K562 (cell line): ENCODE measurements around the gene AP1M1.

Experiments
- BHLHE40 ChIP-seq: IDR thresholded peaks from 2 replicates; pipeline ENCODE4 v1.6.1; 2011; ENCODE audit warnings: low read length, improper control_type of control experiment
- CTCF ChIP-seq, 3 experiments: IDR thresholded peaks in 2 of 3; conservative IDR thresholded peaks in 1 of 3; 2 replicates each; pipeline ENCODE4 v1.5.1; 2011 to 2012; ENCODE audit warnings: low read length in 3 of 3, mild to moderate bottlenecking in 3 of 3, control low read depth in 2 of 3, improper control_type of control experiment in 1 of 3, inconsistent platforms in 1 of 3, low read depth in 1 of 3, mixed read lengths in 1 of 3, moderate library complexity in 1 of 3; ENCODE audit not compliant: insufficient read depth in 2 of 3
- E2F1 ChIP-seq: sonication (generic); formaldehyde crosslinking; IDR thresholded peaks from 2 replicates; pipeline ENCODE4 v1.8.1; 2023; ENCODE audit warnings: mild to moderate bottlenecking, missing genetic modification reagents, moderate library complexity
- FOXO4 ChIP-seq: fragments of 450-650 bp; formaldehyde crosslinking; IDR thresholded peaks from 2 replicates; pipeline ENCODE4 v1.4.0; 2020; ENCODE audit warnings: mild to moderate bottlenecking, moderate library complexity
- GABPA ChIP-seq: fragments of 200-800 bp; sonication (Bioruptor generic); conservative IDR thresholded peaks from 2 replicates; pipeline ENCODE4 v1.6.1; 2016; ENCODE audit warnings: low read depth, missing genetic modification characterization, missing compliant biosample characterization
- HCFC1 ChIP-seq: IDR thresholded peaks from 2 replicates; pipeline ENCODE4 v1.6.1; 2012; ENCODE audit warnings: low read depth, low read length, improper control_type of control experiment
- KDM2B ChIP-seq: fragments of 250-450 bp; sonication (Bioruptor Pico); IDR thresholded peaks from 2 replicates; pipeline ENCODE4 v1.8.0; 2021; ENCODE audit warnings: mild to moderate bottlenecking, moderate library complexity
- POLR2AphosphoS2 ChIP-seq: IDR thresholded peaks from 2 replicates; pipeline ENCODE4 v1.6.1; 2012; ENCODE audit warnings: low read length, improper control_type of control experiment
- RAD21 ChIP-seq, 2 experiments: fragments of 250-450 bp in 1 of 2; fragments of 450-650 bp in 1 of 2; sonication (Bioruptor Pico) in 1 of 2; formaldehyde crosslinking in 1 of 2; IDR thresholded peaks in 1 of 2; conservative IDR thresholded peaks in 1 of 2; 2 replicates each; pipeline versions ENCODE4 v1.4.0 to v1.8.0; 2020 to 2022; ENCODE audit warnings: mild to moderate bottlenecking in 2 of 2, moderate library complexity in 1 of 2
- REST ChIP-seq, 2 experiments: fragments of 450-650 bp; formaldehyde crosslinking in 1 of 2; IDR thresholded peaks; 2 replicates each; pipeline versions ENCODE4 v1.4.0 to v1.6.1; 2014 to 2020; ENCODE audit warnings: mild to moderate bottlenecking in 2 of 2, borderline replicate concordance in 1 of 2, low read depth in 1 of 2
- TFE3 ChIP-seq: fragments of 450-650 bp; formaldehyde crosslinking; IDR thresholded peaks from 2 replicates; pipeline ENCODE4 v1.4.0; 2020; ENCODE audit warnings: mild to moderate bottlenecking, mixed read lengths
- U2AF1 ChIP-seq: fragments of 200-400 bp; formaldehyde crosslinking; optimal IDR thresholded peaks from 2 replicates; pipeline ENCODE3; 2017; ENCODE audit warnings: mild to moderate bottlenecking, low read depth, low read length, moderate library complexity
- ZBTB12 ChIP-seq: fragments of 250-450 bp; sonication (Bioruptor Pico); IDR thresholded peaks from 2 replicates; pipeline ENCODE4 v1.4.0; 2020
- ZFX ChIP-seq: sonication (generic); formaldehyde crosslinking; IDR thresholded peaks from 2 replicates; pipeline ENCODE4 v1.8.0; 2022; ENCODE audit warnings: mild to moderate bottlenecking, missing genetic modification reagents, moderate library complexity

GRCh38 chr19:16260160-16260811 lies 62.6 kb downstream of the AP1M1 start:
- TF ChIP-seq CTCF (IDR thresholded peaks at IDR 0.05 in 2 of 3, conservative IDR thresholded peaks at IDR 0.05 in 1 of 3; ENCODE audit: insufficient read depth in 2 of 3, low read depth in 1 of 3, low read length in 3 of 3), result no peak
- no peak for TF ChIP-seq POLR2AphosphoS2
- no peak for TF ChIP-seq RAD21 (CRISPR knock-in tag; conservative IDR thresholded peaks at IDR 0.05 in 1 of 2, IDR thresholded peaks at IDR 0.05 in 1 of 2)
- no peak for TF ChIP-seq GABPA (tag)
- no peak for TF ChIP-seq E2F1
- TF ChIP-seq ZBTB12 (CRISPR knock-in tag), result no peak
- TF ChIP-seq U2AF1, result no peak
- no peak for TF ChIP-seq FOXO4 (CRISPR knock-in tag)
- no peak for TF ChIP-seq ZFX (CRISPR knock-in tag)
- no peak for TF ChIP-seq REST (IDR thresholded peaks at IDR 0.05; ENCODE audit: borderline replicate concordance)
- no peak for TF ChIP-seq REST (CRISPR knock-in tag; IDR thresholded peaks at IDR 0.05; ENCODE audit: low read depth)
- no peak for TF ChIP-seq HCFC1
- TF ChIP-seq BHLHE40, result no peak
- TF ChIP-seq KDM2B (CRISPR knock-in tag), result no peak
- no peak for TF ChIP-seq TFE3 (CRISPR knock-in tag)
